Measurements from ENCODE around the gene METTL21C.

Gene METTL21C

GRCh38 chr13:102658660-102659059 is 36.2 kb downstream of the METTL21C start:
- no peak for DNase-seq

- DNase-seq = no peak
Observed at GRCh38 chr13:102657630-102658029, 37.2 kb downstream of the METTL21C start.

GRCh38 chr13:102654756-102655155 is 40.1 kb downstream of the METTL21C start:
- DNase-seq = no peak

GRCh38 chr13:102651892-102652291 is 43.0 kb downstream of the METTL21C start:
- DNase-seq = no peak

- no peak for DNase-seq
Observed at GRCh38 chr13:102651392-102651791, 43.5 kb downstream of the METTL21C start.

GRCh38 chr13:102650444-102650843 is 44.4 kb downstream of the METTL21C start:
- no peak for DNase-seq

GRCh38 chr13:102648046-102648445 is 46.8 kb downstream of the METTL21C start:
- no peak for DNase-seq

GRCh38 chr13:102645701-102646100 is 49.1 kb downstream of the METTL21C start:
- DNase-seq = no peak

GRCh38 chr13:102643656-102644055 is 51.2 kb downstream of the METTL21C start:
- no peak for DNase-seq

- no peak for DNase-seq
Observed at GRCh38 chr13:102642475-102642874, 52.4 kb downstream of the METTL21C start.

GRCh38 chr13:102642029-102642428 is 52.8 kb downstream of the METTL21C start:
- no peak for DNase-seq

GRCh38 chr13:102638741-102639140 is 56.1 kb downstream of the METTL21C start:
- no peak for DNase-seq
